T-helper 22 cell (primary cell): ENCODE data around the gene SACM1L.

Source experiments
- DNase-seq: peaks from one replicate; pipeline ENCODE4 v3.0.0-alpha.2; 2020; ENCODE audit warnings: low read depth

The SACM1L gene

DNA sequence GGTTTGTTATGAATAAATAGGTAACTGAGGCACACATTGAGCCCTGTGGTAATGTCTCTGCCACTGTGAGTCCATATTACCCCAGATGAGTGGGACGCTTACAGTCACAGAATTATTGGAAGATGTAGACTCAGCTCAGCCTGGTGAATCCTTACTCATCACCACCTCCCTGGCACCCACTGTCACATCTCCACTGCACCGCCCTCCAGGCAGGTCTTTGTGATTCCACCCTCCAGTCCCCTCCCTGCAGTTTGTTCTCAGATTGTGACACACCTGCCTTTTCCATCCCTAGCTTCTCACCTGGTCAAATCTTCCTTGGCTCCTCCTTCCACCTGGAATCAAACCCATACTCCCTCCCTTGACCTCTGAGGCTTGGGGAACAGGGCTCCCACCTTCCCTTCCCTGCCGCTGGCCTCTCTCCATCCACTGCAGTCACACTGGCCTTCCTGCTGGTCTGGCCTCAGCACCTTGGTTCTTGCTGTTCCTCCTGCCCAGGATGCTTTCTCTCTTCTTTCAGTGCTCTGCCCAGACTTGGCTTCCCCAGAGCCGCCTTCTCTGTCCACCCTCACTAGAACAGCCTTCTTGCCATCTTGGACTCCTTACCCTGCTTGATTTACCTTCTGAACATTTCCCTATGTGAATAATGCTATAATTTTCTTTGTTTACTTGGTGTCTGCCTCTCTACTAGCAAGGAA, 97.8 kb downstream of the SACM1L start:
- no peak for DNase-seq

DNA sequence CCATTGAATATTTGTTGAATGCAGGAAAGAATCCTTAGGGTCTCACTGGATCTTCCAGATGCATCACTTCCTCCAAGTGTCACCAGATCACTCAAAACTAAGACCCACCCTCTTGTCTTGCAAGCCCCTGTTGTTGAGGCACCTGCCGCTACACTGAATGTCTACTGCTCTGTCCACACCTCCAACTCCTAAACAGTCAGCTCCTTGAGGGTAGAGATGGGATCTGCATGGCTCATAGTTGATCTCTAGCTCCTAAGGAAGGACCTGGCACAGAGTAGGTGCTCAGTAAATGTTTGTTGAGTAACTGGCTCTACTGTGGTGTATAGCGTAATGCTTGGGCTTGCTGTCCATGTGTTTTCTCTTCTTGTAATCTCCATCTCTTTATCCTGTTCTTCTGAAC, 98.4 kb downstream of the SACM1L start:
- DNase-seq, result no peak

DNA sequence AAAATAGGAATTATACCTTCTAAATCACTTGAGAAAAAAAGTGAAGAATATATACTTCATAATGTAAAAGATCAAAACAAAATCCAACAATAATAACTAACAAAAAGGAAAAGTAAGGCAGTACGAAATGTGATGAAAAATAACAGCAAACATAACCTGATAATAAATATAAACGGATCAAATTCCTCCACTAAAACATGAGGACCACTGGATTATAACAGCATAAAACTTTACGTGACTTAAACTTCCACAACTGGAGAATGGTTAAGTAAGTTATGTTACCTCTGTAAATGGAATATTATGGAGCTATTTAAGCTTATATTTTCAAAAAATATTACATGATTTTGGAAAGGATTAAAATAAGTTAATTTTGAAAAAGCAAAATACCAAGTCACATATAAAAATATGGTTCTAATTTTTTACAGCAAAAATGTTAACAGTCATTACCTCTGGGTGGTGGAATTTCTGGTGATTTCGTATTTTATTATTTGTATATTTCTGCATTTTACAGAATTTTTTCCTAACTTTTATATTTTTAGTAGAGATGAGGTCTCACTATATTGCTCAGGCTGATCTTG, 100.1 kb downstream of the SACM1L start:
- DNase-seq, result no peak

DNA sequence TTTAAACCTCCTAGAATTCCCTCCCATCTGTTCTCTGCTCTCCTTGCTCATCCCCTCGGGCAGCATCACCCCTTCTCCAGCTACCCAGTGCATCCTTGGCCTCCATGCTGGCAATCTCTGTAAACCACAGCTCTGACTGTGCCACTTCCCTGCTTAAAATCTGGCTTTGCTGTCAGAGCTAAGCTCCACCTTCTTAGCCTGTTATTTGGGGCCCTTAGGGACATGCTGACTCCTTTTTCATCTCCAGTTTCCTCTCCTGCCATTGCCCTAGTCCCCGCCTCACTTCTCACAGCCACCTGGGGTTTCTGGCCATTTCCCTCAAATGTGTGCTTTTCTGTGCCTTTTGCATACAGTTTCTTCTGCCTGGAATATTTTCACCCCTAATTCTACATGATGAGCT, 101.4 kb downstream of the SACM1L start:
- no peak for DNase-seq

DNA sequence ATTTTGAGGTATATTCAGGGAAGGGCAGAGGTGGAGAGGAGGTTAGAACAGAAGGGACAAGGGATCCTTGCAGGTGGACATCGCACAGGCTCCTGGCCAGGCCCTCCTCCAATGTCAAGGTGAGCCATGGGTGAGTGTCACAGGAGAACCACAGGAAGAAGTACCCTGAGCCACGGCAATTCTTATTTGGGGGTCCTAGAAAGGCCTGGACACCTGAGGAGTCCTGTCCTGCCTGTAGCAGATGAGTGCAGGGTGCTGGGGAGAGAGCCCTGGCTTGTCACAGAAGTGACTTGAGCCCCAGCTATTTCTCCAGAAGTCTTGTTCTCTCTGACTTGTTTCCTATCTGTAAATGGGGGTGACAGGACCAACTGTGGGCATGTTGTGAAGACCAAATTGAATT, 102.8 kb downstream of the SACM1L start:
- no peak for DNase-seq

DNA sequence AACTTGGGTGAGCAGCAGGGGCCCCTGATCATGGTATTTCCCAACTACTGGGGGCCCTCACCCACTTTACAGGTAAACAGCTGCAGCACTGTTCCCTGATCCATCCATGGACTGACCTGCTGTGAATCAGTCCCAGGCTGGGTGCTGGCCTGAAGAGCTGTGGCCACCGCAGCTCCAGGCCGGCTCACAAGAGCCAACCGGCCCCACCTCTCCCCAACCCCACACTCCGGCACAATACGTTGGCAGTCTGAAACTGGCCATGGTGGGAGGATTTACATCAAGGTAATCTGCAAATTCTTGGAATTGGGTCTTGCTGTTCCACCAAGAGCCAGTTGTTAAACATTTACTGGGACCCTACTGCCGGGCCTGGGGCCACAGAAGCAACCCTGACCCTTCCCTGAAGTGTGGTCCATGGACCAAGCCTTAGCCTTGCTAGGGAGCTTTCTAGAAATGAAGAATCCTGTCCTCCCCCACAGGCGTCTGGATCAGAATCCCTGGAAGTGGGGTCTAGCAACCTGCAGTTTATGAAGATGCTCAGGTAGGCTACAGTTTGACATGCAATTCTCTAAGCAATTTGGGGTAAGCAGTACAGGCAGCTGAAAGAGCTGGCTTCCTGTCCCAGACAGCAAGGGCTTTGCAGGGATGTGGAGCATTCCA, 103.4 kb downstream of the SACM1L start:
- DNase-seq, result no peak

DNA sequence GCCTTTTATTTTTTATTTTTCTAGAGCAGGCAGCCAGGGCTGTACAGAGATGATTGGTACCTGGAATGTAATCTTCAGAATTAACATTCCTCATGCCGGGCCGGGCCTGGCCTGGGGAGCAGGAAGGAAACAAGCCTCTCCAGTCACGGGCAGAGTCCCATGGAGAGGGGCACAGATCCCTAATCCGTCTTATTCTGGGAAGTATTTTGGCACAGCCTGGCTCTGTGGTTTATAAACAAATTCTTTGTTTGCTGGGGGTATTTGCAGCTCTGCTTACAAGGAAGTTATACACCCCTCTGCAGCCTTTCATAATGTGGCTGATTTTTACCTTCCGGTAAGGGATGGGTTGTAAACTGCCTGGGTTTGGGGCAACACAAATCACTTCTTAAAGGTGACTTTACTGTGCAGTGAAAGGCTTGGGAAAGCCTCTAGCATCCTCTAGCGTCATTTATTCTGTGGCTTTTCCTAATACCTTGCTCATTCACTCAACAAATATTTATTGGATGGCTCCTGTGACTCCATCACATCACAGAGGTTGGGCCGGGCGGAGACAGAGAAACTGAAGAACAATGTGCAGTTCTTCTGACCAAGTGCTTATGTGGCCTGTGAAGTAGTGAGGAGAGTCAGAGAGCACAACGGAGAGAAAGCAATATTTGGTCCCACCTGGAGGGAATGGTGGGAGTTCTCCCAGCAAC, 104.4 kb downstream of the SACM1L start:
- no peak for DNase-seq

DNA sequence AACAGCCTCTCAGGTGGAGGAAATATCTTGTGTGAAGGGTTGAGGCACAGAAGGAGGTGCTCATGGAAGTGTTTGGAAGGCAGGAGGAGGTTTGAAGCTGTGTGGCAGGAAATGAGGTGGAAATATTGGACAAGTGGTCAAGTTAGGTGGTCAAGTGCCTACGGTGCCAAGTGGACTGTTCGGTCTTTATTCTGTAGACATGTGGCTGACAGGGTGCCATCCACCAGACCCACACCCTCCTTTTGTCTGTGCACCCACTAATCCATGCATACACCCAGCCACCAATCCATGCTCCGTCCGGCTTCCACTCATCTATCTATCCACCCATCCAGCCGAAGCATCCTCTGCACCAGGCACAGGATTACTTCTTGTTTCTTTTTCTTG, 105.0 kb downstream of the SACM1L start:
- no peak for DNase-seq

DNA sequence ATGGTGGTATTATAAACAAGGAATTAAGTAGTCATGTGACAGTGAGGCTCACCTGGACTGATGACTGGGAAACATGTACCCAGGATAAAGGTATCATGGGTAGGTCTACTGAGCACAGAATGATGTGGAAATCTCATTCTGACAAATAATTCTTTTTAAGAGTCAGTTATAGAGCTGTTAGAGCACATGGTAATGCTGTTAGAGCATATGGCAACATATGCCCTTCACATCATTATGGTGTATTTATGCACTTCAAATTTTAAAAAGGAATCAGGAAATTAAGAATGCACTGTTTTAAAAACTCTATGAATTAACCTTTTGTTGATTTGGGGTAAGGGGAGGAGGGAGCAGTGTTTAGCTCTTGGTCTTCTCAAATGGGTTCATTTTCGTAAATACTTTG, 105.5 kb downstream of the SACM1L start:
- no peak for DNase-seq
